ENCODE results near the gene CCDC85C.

Gene CCDC85C

GRCh38 chr14:99519931-99520421, 84.0 kb downstream of the CCDC85C start:
- DNase-seq, result no peak

GRCh38 chr14:99519347-99519881, 84.6 kb downstream of the CCDC85C start:
- no peak for DNase-seq

GRCh38 chr14:99518441-99519346, 85.3 kb downstream of the CCDC85C start:
- DNase-seq, result peak; percentile 49

- no peak for DNase-seq
Observed at GRCh38 chr14:99517643-99518381, 86.2 kb downstream of the CCDC85C start.

GRCh38 chr14:99516871-99517642, 87.0 kb downstream of the CCDC85C start:
- DNase-seq, result no peak

DNA sequence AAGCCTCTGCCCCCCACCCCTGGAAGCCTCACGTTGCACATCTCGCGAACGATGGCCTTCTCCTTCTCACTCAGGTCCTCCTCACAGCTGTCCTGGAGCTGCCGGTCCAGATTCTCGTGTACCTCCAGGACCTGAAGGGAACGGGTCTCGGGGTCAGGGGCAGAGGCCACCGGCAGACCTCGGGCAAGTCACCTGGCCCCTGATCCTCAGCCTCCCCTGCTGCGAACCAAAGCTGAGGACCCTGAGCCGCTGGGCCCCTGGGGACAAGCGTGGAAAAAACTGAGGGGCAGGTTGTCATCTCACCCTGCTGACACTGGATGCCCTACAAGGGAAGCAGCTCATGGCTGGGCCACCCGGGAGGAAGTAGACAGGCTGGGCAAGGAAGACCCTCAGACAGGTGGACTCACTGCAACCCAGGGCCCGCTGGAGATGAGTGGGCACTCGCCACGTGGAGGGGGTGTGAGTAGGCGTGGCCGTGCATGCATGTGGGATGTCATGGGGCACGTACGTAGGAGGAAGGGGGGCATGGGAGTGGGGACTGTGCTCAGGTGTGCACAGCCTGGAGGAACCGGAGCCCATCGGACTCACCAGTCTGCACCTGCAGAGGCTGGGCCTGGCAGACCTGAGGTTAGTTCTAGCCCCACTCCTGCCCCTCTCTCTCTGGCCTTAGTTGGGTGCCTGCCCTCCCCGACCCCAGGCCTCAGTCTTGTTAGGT, 87.7 kb downstream of the CCDC85C start:
- DNase-seq, result no peak

GRCh38 chr14:99515301-99516155, 88.5 kb downstream of the CCDC85C start:
- no peak for DNase-seq

DNA sequence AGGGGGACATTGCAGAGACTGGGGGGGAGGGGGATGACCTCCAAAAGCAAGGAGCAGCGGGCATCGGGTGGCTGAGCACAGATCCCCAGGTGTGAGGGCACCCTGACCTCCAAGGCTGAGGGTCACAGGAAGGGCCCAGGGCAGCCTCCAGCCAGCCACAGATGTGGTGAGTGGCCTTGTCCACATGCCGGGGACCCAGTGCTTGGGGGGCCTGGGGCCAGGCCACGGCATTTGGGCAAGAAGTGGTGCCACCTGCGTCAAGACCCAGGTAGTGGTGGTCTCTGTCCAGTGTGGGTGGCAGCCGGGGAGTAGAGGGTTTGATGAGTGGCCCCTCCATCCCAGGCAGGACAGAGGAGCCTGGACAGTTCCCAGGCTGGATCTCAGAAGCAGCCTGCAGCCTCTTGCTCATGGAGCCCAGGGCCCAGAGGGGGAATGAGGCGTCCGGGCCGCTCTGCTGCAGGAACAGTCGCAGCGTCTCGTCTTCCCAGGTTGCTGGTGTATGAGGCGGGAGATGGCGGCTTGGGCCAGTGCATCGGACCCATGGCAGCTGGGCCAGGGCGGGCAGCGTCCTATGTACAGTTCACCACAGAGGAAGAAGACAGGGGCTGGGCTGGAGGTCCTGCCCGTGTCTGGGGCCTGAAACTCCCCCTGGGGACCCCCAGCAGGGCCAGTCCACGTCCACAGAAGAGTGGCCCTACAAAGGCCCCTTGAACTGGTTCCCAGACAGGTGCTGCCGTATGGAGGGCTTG, 89.3 kb downstream of the CCDC85C start:
- DNase-seq, result no peak

GRCh38 chr14:99513946-99514551, 90.0 kb downstream of the CCDC85C start:
- DNase-seq, result no peak

DNA sequence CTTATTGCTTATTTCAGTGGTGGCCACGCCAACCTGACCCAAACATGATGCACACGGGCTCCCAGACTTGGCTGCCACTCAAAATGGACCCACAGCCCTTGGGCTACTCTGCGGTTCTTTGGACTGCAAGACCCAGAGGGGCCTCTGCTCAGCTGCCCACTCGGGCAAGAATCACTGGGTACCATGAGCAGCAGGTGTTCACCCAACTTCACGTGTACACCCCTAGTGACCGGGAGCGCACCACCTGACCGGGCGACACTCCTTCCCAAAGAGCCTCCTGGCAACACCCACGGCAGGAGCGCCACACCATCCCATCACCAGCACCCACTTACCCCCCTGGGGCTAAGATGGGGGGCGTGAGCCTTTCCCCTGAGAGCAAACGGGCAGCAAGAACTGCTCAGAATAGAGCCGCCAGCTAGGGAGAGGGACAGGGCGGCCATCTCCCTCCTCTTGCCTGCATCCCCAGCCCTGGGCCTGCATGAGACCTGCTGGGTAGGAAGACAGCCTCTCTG, 90.8 kb downstream of the CCDC85C start:
- no peak for DNase-seq

DNA sequence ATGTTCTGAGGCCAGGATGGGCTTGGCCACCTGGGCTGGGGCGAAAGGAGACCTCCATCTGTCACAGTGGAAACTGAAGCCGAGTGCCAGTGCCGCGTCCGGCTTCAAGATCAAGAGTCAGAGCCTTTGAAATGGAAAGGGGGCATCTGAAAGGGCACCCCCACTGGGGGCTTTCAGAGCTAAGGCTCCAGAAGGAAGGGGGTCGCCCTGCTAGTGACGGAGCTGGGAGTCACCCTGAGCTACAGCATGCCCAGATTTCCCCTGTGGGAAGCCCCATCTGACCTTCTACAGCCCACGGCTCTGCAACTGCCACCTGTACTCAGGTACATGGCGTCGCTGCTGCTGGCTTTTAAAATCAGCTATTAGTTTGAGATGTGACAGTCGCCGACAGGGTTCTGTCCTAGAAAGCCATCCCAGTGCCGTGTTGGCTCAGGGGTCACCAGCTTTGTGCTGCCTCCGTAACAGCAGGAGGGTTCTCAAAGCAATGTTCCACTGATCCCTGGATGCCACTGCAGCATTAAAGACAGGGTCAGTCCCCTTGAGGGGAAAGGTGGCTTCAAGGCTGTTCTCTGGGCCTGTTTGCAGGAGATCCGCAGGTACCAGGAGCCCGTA, 91.3 kb downstream of the CCDC85C start:
- DNase-seq, result no peak

GRCh38 chr14:99512110-99512449, 91.9 kb downstream of the CCDC85C start:
- no peak for DNase-seq

DNA sequence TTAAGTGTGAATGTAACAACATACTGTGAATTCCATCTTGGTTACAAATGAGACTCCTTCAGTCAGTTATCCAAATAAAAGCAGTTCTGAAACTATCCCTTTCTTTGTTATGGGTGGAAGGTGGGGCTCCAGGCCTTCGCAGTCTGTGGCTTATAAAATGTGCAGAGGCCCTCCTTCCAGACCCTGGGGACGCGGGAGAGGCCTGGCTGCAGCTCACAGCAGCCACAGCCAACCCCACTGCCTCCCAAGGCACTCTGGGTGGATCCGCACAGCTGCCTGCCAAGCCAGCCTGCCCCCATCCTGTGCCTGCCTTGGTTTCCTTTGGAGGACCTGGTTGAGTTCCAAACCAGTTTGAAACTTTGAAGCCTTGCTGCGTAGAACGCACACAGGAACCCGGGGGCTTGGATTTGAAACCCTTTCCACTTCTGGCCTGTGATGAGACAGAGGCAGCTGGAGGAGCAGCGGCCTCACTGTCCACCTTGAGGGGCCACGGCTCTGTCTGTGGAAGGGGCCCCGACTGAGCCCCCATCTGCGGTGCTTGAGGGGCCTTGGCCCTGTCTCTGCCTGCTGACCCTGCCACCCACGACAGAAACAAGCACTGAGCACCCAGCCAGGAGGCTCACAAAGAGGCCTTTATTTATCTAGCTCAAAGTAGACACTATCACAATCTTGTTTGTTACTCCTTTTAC, 92.4 kb downstream of the CCDC85C start:
- no peak for DNase-seq

DNA sequence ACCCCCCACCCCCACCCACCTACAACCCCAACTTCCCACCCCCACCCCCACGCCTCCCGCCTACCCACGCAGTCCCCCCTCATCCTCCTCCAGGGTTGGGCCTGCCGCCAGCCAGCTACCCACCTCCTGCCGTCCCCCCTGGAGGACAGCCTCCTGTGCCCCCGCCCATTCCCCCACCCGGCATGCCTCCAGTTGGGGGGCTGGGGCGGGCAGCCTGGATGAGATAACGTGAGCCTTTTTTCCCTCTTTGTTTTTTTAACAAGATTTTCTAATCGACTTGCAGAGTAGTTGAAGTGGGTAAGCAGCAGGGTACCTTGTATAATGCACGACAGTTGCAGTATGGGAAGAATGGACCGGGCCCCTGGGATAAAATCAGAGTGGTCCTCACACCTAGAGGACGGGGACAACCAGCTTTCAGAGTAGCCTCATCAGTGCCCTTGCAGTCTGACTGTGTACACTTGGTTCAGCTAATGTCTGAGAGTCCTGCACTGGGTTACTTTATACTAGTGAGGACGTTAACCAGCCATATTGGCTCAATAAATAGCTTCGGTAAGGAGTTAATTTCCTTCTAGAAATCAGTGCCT, 93.4 kb downstream of the CCDC85C start:
- no peak for DNase-seq

DNA sequence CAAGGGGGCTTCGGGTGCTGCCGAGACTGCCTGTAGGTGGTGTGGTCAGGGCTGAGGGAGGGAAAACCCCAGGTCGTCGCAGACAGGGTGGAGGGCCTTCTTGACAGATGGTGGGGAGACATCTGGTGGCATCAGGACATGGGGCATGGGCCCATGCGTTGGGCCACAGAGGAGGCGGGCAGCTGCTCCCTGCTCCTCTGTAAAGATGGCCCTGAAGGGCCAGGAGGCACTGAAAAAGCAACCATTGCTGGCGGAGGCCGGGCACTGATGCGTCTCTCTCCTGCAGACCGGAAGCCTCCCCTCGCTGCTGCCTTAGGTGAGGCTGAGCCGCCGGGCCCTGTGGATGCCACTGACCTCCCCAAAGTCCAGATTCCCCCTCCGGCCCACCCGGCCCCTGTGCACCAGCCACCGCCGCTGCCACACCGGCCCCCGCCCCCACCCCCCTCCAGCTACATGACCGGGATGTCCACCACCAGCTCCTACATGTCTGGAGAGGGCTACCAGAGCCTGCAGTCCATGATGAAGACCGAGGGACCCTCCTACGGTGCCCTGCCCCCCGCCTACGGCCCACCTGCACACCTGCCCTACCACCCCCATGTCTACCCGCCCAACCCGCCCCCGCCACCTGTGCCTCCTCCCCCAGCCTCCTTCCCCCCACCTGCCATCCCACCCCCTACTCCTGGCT, 94.0 kb downstream of the CCDC85C start:
- DNase-seq, result no peak

- DNase-seq, result no peak
Observed at GRCh38 chr14:99508896-99509629, 94.9 kb downstream of the CCDC85C start.

Data from NCI-H146 (cell line).